ENCODE results near the gene TGFBR2.

GRCh38 chr3:30690199-30690598 is 83.8 kb downstream of the TGFBR2 start:
- TF ChIP-seq CTCF (conservative IDR thresholded peaks at IDR 0.05; ENCODE audit: low read length) (no peak), EZH2phosphoT487 (IDR thresholded peaks at IDR 0.05; ENCODE audit: borderline replicate concordance) (no peak)
